Measurements from ENCODE around the gene TRIM17.
A peak's percentile ranks its signal among the peaks of the same experiment; 100 is the strongest.

Gene TRIM17

DNA sequence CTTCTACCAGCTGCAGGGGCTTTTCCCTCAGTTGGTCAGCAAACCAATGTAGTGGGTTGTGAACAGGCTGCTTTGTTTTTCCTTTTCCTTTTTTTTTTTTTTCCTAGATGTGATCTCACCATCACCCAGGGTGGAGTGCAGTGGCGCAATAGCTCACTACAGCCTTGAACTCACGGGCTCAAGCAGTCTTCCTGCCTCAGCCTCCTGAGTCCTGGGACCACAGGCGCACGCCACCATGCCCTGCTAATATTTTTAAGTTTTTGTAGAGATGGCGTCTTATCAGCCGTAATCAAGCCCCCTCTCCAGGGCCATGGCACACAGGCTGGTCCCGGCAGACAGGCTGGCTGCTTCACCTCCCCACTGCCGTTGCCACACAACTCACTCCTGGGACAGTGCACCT, 6.6 kb downstream of the TRIM17 start:
- Histone ChIP-seq H3K27ac (no peak overlapping the region), H3K9me3 (no peaks in the 10 kb centered on the region), H3K27me3 (peaks cover 0 to 13% of the 10 kb centered on the region in 2 donors), H3K4me3 (no peak overlapping the region), H3K36me3 (peaks cover 0 to 22% (median 0%) of the 10 kb centered on the region in 3 donors), H3K4me1 (peaks cover 5 to 28% (median 20%) of the 10 kb centered on the region in 4 donors)
- peak; percentile 45 to 48 for DNase-seq
- intact Hi-C loops (cut with DNase I; ENCODE audit: low total_unique reads) = no loop called here
- TF ChIP-seq, protein P1, sequence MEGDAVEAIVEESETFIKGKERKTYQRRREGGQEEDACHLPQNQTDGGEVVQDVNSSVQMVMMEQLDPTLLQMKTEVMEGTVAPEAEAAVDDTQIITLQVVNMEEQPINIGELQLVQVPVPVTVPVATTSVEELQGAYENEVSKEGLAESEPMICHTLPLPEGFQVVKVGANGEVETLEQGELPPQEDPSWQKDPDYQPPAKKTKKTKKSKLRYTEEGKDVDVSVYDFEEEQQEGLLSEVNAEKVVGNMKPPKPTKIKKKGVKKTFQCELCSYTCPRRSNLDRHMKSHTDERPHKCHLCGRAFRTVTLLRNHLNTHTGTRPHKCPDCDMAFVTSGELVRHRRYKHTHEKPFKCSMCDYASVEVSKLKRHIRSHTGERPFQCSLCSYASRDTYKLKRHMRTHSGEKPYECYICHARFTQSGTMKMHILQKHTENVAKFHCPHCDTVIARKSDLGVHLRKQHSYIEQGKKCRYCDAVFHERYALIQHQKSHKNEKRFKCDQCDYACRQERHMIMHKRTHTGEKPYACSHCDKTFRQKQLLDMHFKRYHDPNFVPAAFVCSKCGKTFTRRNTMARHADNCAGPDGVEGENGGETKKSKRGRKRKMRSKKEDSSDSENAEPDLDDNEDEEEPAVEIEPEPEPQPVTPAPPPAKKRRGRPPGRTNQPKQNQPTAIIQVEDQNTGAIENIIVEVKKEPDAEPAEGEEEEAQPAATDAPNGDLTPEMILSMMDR (IDR thresholded peaks at IDR 0.05) = no peak

GRCh38 chr1:228408869-228409805, 7.5 kb downstream of the TRIM17 start:
- Histone ChIP-seq H3K9me3 (no peaks in the 10 kb centered on the region), H3K4me1 (peaks cover 5 to 37% (median 29%) of the 10 kb centered on the region in 4 donors), H3K27ac (no peak overlapping the region), H3K36me3 (peaks cover 0 to 22% (median 0%) of the 10 kb centered on the region in 3 donors), H3K4me3 (no peak overlapping the region), H3K27me3 (peaks cover 0 to 4% of the 10 kb centered on the region in 2 donors)
- intact Hi-C loops (cut with DNase I; ENCODE audit: low total_unique reads) = loop anchor here (10.0 kb wide), 2 partner anchors 194 to 674 kb away; partner anchors contain the start of genes JMJD4 and SNAP47
- TF ChIP-seq, protein P1 (IDR thresholded peaks at IDR 0.05) = no peak
- DNase-seq = peak in 1 of 2 donors; percentile 60

DNA sequence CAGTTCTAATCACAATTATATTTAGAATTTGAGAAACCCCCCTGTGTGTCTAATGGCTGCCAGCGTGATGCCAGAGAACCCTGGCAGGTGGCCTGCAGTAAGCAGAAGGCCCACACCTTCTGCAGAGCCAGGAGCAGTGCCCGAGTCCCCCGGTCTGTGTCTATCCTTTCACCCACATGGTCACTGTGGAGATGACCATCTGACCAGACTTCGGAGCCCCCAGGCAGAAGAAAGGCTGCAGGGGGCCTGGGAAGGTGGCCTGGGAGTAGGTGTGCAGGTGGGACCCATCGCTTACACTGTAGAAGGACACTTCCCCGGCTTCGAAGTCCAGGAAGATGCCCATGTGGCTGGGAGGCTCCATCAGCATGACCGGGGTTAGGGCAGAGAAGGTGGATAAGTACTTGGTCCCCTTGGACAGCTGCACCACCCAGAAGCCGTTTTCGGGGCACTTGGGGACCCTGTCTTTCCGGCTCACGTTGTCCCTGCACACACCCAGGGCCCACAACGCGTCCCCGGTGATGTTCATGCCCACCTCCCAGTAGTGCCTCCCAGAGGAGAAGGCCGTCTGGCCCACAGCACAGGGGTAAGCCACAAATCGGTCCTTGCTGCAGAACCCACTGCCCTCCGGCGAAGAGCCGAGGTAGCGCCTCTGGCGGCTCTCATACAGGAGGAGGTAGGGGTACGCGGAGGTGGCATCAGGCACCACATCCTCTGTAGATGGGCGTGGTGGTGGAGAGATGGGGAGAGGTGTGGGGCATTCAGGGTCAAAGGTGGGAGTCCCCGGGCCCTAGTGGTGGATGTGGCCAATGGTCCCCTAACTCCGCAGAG, 8.4 kb downstream of the TRIM17 start:
- Histone ChIP-seq H3K4me3 (no peak overlapping the region), H3K27ac (peak overlapping the region in 1 of 2 donors; percentile 78), H3K36me3 (peaks cover 0 to 22% (median 4%) of the 10 kb centered on the region in 3 donors), H3K27me3 (no peaks in the 10 kb centered on the region), H3K4me1 (peaks cover 5 to 45% (median 34%) of the 10 kb centered on the region in 4 donors), H3K9me3 (no peaks in the 10 kb centered on the region)
- peak in 1 of 2 donors; percentile 60 for DNase-seq
- TF ChIP-seq, protein P1 (IDR thresholded peaks at IDR 0.05) = no peak
- intact Hi-C loops (cut with DNase I; ENCODE audit: low total_unique reads) = loop anchor here (10.0 kb wide), 2 partner anchors 193 to 673 kb away; partner anchors contain the start of genes JMJD4 and SNAP47

- DNase-seq = no peak
- peak overlapping the region; percentile 78 to 80 for H3K27ac ChIP-seq
- H3K4me1 ChIP-seq = peaks cover 5 to 50% (median 34%) of the 10 kb centered on the region in 4 donors
- no peaks in the 10 kb centered on the region for H3K9me3 ChIP-seq
- H3K4me3 ChIP-seq = peak overlapping the region; percentile 75 to 88
- no peaks in the 10 kb centered on the region for H3K27me3 ChIP-seq
- TF ChIP-seq, protein P1 (IDR thresholded peaks at IDR 0.05) = no peak
- intact Hi-C loops (cut with DNase I; ENCODE audit: low total_unique reads) = loop anchor here (10.0 kb wide), 2 partner anchors 193 to 673 kb away; partner anchors contain the start of genes JMJD4 and SNAP47
- H3K36me3 ChIP-seq = peaks cover 0 to 30% (median 10%) of the 10 kb centered on the region in 3 donors
These were observed 9.3 kb downstream of the TRIM17 start for GRCh38 chr1:228407106-228408040.

All from tibial artery (tissue), 4 donors.